NCI-H774 (cell line): ENCODE measurements around the gene TIGD3.

Experiments
- DNase-seq: peaks from one replicate; lab custom pipeline; 2025; lab: John Stamatoyannopoulos, UW

TIGD3 gene

GRCh38 chr11:65370659-65371049, 16.1 kb downstream of the TIGD3 start:
- no peak for DNase-seq

GRCh38 chr11:65373839-65374580, 19.5 kb downstream of the TIGD3 start:
- no peak for DNase-seq

GRCh38 chr11:65375012-65375411, 20.5 kb downstream of the TIGD3 start:
- DNase-seq: no peak

- no peak for DNase-seq
These were observed 21.7 kb downstream of the TIGD3 start for GRCh38 chr11:65376138-65376713.

GRCh38 chr11:65377036-65377435, 22.5 kb downstream of the TIGD3 start:
- DNase-seq: no peak

GRCh38 chr11:65377777-65378176, 23.2 kb downstream of the TIGD3 start:
- DNase-seq: no peak

GRCh38 chr11:65378208-65378927, 23.8 kb downstream of the TIGD3 start:
- DNase-seq: no peak

GRCh38 chr11:65378928-65379638, 24.5 kb downstream of the TIGD3 start:
- DNase-seq: no peak

- DNase-seq: no peak
These were observed 25.3 kb downstream of the TIGD3 start for GRCh38 chr11:65379698-65380459.

- no peak for DNase-seq
These were observed 26.0 kb downstream of the TIGD3 start for GRCh38 chr11:65380460-65381119.

GRCh38 chr11:65381716-65382032, 27.1 kb downstream of the TIGD3 start:
- DNase-seq: no peak

- peak; percentile 78 for DNase-seq
These were observed 27.7 kb downstream of the TIGD3 start, which contains the start of gene SLC25A45 for GRCh38 chr11:65382033-65382803. Gene SLC25A45 (minus strand): TSS chr11:65382646. CDS start chr11:65381951, 695 bp downstream.

- peak; percentile 72 for DNase-seq
These were observed 28.3 kb downstream of the TIGD3 start for GRCh38 chr11:65382804-65383368.

GRCh38 chr11:65383778-65384177, 29.2 kb downstream of the TIGD3 start:
- DNase-seq: no peak

- no peak for DNase-seq
These were observed 29.8 kb downstream of the TIGD3 start for GRCh38 chr11:65384301-65384889.

GRCh38 chr11:65386307-65387140, 32.0 kb downstream of the TIGD3 start, which contains the start of gene FRMD8:
Gene FRMD8 (plus strand): TSS chr11:65386637. CDS start chr11:65387037, 400 bp downstream.
- DNase-seq: peak; percentile 83

- DNase-seq: no peak
These were observed 34.2 kb downstream of the TIGD3 start for GRCh38 chr11:65388731-65389130.

GRCh38 chr11:65389294-65389980, 34.9 kb downstream of the TIGD3 start:
- DNase-seq: no peak
